Loucy (cell line): ENCODE results near the gene FBLIM1.

ENCODE experiments used
- H2AFZ ChIP-seq: fragments of 200-600 bp; sonication (generic); 2 replicates; pipeline ENCODE4 v1.6.0; 2016; ENCODE audit warnings: antibody characterized with exemption, mild to moderate bottlenecking, low read length, moderate library complexity
- H3F3A ChIP-seq: fragments of 200-600 bp; 2 replicates; pipeline ENCODE4 v1.6.0; 2016; ENCODE audit warnings: antibody characterized with exemption, low read depth, mild to moderate bottlenecking
- H3K27me3 ChIP-seq: fragments of 200-600 bp; sonication (generic); 2 replicates; pipeline ENCODE4 v1.6.1; 2014; ENCODE audit warnings: low read length, mild to moderate bottlenecking; ENCODE audit not compliant: insufficient read depth, poor library complexity, severe bottlenecking
- H3K36me3 ChIP-seq: fragments of 200-600 bp; sonication (generic); 2 replicates; pipeline ENCODE4 v1.6.1; 2016; ENCODE audit warnings: low read length; ENCODE audit not compliant: insufficient read depth
- H3K4me1 ChIP-seq: fragments of 200-600 bp; sonication (generic); 2 replicates; pipeline ENCODE4 v1.5.1; 2014; ENCODE audit warnings: low read length, mild to moderate bottlenecking; ENCODE audit not compliant: insufficient read depth, poor library complexity, severe bottlenecking
- H3K4me2 ChIP-seq: fragments of 200-600 bp; sonication (generic); 2 replicates; pipeline ENCODE4 v1.6.0; 2014; ENCODE audit warnings: antibody characterized with exemption, low read length, low read depth, mild to moderate bottlenecking; ENCODE audit not compliant: poor library complexity, severe bottlenecking
- H3K4me3 ChIP-seq: fragments of 200-600 bp; sonication (generic); 2 replicates; pipeline ENCODE4 v1.5.1; 2014; ENCODE audit warnings: low read length, mild to moderate bottlenecking, mixed read lengths; ENCODE audit not compliant: poor library complexity, severe bottlenecking
- H3K79me2 ChIP-seq: fragments of 200-600 bp; sonication (generic); 2 replicates; pipeline ENCODE4 v1.6.1; 2014; ENCODE audit warnings: low read length; ENCODE audit not compliant: insufficient read depth
- H3K9ac ChIP-seq: fragments of 200-600 bp; sonication (generic); 2 replicates; pipeline ENCODE4 v1.6.0; 2014; ENCODE audit warnings: mild to moderate bottlenecking, low read depth, low read length, moderate library complexity; ENCODE audit not compliant: poor library complexity, severe bottlenecking
- H3K9me2 ChIP-seq: fragments of 200-600 bp; sonication (generic); replicated peaks from 2 replicates; pipeline ENCODE4 v1.6.1; 2016; ENCODE audit warnings: low read depth, low read length, mixed read lengths
- H3K9me3 ChIP-seq: fragments of 200-600 bp; sonication (generic); 2 replicates; pipeline ENCODE4 v1.6.1; 2014; ENCODE audit warnings: mild to moderate bottlenecking, antibody characterized with exemption, low read length, low read depth; ENCODE audit not compliant: insufficient read depth
- H4K20me1 ChIP-seq: fragments of 200-600 bp; sonication (generic); 2 replicates; pipeline ENCODE4 v1.6.0; 2014; ENCODE audit warnings: antibody characterized with exemption, low read length, mild to moderate bottlenecking; ENCODE audit not compliant: insufficient read depth, poor library complexity, severe bottlenecking
- EZH2phosphoT487 ChIP-seq: fragments of 200-600 bp; IDR thresholded peaks from 2 replicates; pipeline ENCODE4 v1.6.1; 2018; ENCODE audit warnings: antibody characterized with exemption, mild to moderate bottlenecking, moderate library complexity, borderline replicate concordance
- TF ChIP-seq, protein P1 (sequence below): fragments of 200-600 bp; sonication (generic); conservative IDR thresholded peaks from 2 replicates; pipeline ENCODE4 v1.5.1; 2014; ENCODE audit warnings: mild to moderate bottlenecking, antibody characterized with exemption, low read length

Gene FBLIM1

DNA sequence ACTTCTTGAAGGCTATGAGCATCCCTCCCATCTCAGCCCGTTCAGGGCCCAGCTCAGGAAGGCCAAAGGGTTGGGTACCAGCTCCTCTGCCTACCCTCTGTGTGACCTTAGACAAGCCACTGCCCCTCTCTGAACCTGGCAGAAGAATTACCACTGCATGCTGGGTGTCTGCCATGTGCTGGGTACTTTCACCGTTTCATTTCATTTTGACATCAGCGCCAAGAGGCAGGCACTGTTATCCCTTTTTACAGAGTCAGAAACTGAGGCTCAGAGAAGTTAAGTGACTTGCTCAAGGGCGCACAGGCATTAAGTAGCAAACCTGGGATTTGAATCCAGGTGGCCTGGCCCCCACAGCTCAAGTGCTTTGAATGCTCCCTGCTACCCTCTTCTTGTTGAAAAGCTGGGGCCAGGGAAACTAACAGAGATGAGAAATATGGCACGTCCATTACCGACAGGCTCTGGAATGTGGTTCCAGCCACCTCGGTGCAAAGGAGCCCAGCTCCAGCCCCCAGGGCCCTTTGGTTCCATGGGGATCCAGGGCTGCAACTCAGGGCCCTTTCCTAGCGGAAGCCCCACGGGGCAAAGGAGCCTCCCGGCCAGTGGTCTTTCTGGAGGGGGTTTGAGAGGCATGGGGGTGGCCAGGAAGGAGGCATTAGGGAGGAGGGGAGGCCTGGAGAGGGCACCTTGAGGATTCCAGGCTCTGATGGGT lies 9.8 kb upstream of the FBLIM1 start:
- no peak overlapping the region for H2AFZ ChIP-seq
- H3K9ac ChIP-seq: no peak overlapping the region
- no peaks in the 10 kb centered on the region for H3K9me2 ChIP-seq
- no peaks in the 10 kb centered on the region for H3K9me3 ChIP-seq
- H3K27me3 ChIP-seq: no peaks in the 10 kb centered on the region
- no peak overlapping the region for H3K4me2 ChIP-seq
- no peaks in the 10 kb centered on the region for H3F3A ChIP-seq
- H3K79me2 ChIP-seq: no peaks in the 10 kb centered on the region
- TF ChIP-seq, protein P1, sequence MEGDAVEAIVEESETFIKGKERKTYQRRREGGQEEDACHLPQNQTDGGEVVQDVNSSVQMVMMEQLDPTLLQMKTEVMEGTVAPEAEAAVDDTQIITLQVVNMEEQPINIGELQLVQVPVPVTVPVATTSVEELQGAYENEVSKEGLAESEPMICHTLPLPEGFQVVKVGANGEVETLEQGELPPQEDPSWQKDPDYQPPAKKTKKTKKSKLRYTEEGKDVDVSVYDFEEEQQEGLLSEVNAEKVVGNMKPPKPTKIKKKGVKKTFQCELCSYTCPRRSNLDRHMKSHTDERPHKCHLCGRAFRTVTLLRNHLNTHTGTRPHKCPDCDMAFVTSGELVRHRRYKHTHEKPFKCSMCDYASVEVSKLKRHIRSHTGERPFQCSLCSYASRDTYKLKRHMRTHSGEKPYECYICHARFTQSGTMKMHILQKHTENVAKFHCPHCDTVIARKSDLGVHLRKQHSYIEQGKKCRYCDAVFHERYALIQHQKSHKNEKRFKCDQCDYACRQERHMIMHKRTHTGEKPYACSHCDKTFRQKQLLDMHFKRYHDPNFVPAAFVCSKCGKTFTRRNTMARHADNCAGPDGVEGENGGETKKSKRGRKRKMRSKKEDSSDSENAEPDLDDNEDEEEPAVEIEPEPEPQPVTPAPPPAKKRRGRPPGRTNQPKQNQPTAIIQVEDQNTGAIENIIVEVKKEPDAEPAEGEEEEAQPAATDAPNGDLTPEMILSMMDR: no peak
- no peak for TF ChIP-seq EZH2phosphoT487
- no peaks in the 10 kb centered on the region for H3K36me3 ChIP-seq
- no peaks in the 10 kb centered on the region for H4K20me1 ChIP-seq
- no peak overlapping the region for H3K4me3 ChIP-seq
- no peaks in the 10 kb centered on the region for H3K4me1 ChIP-seq

DNA sequence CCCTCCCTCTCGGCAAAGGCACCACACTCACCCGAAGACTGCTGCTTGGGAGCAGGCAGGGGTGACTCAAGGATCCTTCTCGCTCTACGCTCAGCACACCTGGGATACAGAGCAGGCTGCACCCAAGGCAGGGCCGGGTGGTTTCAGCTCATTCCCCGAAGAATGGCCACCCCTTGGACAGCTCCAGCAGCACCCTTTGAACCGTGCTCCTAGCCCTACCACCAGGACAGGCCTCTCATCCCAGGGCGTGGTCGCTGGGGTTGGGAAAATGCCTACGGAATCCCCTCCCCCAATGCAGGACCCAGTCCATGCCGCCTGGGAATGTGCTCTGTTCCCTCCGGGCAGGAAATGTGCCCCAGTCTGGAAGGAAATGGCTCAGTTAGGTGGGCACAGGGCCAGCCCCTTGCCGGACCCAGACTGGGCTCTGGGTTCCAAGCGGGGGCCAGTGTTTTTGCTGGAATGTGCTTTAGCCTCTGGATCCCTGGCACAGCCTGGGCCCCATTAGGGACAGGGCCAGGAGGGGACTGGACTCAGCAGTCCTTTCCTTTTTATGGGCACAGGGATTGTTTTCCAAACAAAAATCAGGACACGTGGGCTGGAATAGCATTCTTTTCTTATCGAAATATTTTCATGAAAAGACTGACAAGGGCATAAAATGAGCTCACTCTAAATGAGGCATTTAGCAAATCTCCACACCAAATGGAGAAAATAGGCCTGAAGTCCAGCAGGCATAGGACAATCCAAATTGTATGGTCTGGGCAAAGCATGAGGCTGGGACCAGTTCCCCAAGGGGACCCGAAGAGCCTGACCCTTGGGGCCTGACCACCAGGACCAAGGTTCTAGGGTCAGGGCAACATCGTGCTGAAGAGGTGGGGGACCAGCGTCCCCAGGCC lies 8.9 kb upstream of the FBLIM1 start:
- H3K36me3 ChIP-seq: no peaks in the 10 kb centered on the region
- H3K27me3 ChIP-seq: no peaks in the 10 kb centered on the region
- no peak overlapping the region for H2AFZ ChIP-seq
- no peaks in the 10 kb centered on the region for H3K9me2 ChIP-seq
- H4K20me1 ChIP-seq: no peaks in the 10 kb centered on the region
- no peak overlapping the region for H3K4me2 ChIP-seq
- H3K9me3 ChIP-seq: no peaks in the 10 kb centered on the region
- H3F3A ChIP-seq: no peaks in the 10 kb centered on the region
- H3K4me3 ChIP-seq: no peak overlapping the region
- H3K4me1 ChIP-seq: no peaks in the 10 kb centered on the region
- no peaks in the 10 kb centered on the region for H3K79me2 ChIP-seq
- TF ChIP-seq EZH2phosphoT487: no peak
- TF ChIP-seq, protein P1: no peak
- H3K9ac ChIP-seq: no peak overlapping the region

DNA sequence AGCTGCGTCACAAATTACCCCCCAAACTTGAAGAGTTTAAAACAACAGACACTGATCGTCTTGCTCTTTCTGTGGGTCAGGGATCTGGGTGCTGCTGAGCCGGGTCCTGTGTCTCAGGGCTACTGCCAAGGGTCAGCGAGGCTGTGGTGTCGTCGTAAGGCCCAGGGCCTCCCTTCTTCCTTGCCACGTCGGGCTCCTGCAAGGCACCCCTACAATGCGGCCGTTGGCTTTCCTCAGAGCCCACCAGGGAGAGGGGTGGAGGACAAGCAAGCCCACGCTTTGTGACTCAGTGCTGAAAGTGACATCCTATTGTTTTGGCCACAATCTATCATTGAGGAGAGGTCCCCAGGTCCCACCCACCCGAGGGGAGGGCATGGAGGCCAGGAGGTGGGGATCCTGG lies 7.7 kb upstream of the FBLIM1 start:
- H3K9me3 ChIP-seq: no peaks in the 10 kb centered on the region
- H3K9ac ChIP-seq: no peak overlapping the region
- no peaks in the 10 kb centered on the region for H4K20me1 ChIP-seq
- no peaks in the 10 kb centered on the region for H3K79me2 ChIP-seq
- H3K36me3 ChIP-seq: no peaks in the 10 kb centered on the region
- no peak overlapping the region for H3K4me3 ChIP-seq
- H3K4me2 ChIP-seq: no peak overlapping the region
- H3K27me3 ChIP-seq: no peaks in the 10 kb centered on the region
- TF ChIP-seq, protein P1: no peak
- TF ChIP-seq EZH2phosphoT487: no peak
- H3F3A ChIP-seq: no peaks in the 10 kb centered on the region
- H3K9me2 ChIP-seq: no peaks in the 10 kb centered on the region
- H2AFZ ChIP-seq: no peak overlapping the region
- no peaks in the 10 kb centered on the region for H3K4me1 ChIP-seq
